ENCODE results near the gene TMEM144. TPM values are rescaled to one million over a fixed set of nuclear protein-coding genes. Genes with fewer than 3 reads are reported as not detected.

The TMEM144 gene
- total RNA-seq, 1 donor = 8.0 TPM

- no peak overlapping the region for H3K27ac ChIP-seq (ENCODE audit: low read depth, low read length)
- no peaks in the 10 kb centered on the region for H4K20me1 ChIP-seq (ENCODE audit: insufficient read depth, low read length)
- H2AFZ ChIP-seq (ENCODE audit: low read length) = no peak overlapping the region
- no peak overlapping the region for H3K4me2 ChIP-seq (ENCODE audit: insufficient read depth, low read length)
- H3K9me3 ChIP-seq (ENCODE audit: low read depth, low read length) = no peaks in the 10 kb centered on the region
- no peak for DNase-seq (ENCODE audit: insufficient read length, low spot score, missing footprints)
- peak; percentile 66 for TF ChIP-seq CTCF (IDR thresholded peaks at IDR 0.05; ENCODE audit: extremely low read depth, low read depth, low read length)
- no peaks in the 10 kb centered on the region for H3K27me3 ChIP-seq (ENCODE audit: insufficient read depth, low read length)
- H3K4me1 ChIP-seq (ENCODE audit: insufficient read depth, low read length) = peaks cover 3% of the 10 kb centered on the region
- no peaks in the 10 kb centered on the region for H3K36me3 ChIP-seq (ENCODE audit: insufficient read depth, low read length)
- H3K79me2 ChIP-seq (ENCODE audit: insufficient read depth, low read length) = no peaks in the 10 kb centered on the region
- no peak overlapping the region for H3K4me3 ChIP-seq (ENCODE audit: insufficient read depth, low read length)
Observed at GRCh38 chr4:158255727-158256324, 45.5 kb downstream of the TMEM144 start.

GRCh38 chr4:158259955-158260575 lies 49.8 kb downstream of the TMEM144 start:
- H2AFZ ChIP-seq (ENCODE audit: low read length) = peak overlapping the region; percentile 16

GRCh38 chr4:158261480-158261879 lies 51.2 kb downstream of the TMEM144 start:
- H3K27me3 ChIP-seq (ENCODE audit: insufficient read depth, low read length) = no peaks in the 10 kb centered on the region
- H3K79me2 ChIP-seq (ENCODE audit: insufficient read depth, low read length) = no peaks in the 10 kb centered on the region
- no peak for DNase-seq (ENCODE audit: insufficient read length, low spot score, missing footprints)
- no peak overlapping the region for H2AFZ ChIP-seq (ENCODE audit: low read length)
- no peak overlapping the region for H3K4me3 ChIP-seq (ENCODE audit: insufficient read depth, low read length)
- no peak for TF ChIP-seq CTCF (IDR thresholded peaks at IDR 0.05; ENCODE audit: extremely low read depth, low read depth, low read length)
- H3K4me1 ChIP-seq (ENCODE audit: insufficient read depth, low read length) = peaks cover 3% of the 10 kb centered on the region
- no peaks in the 10 kb centered on the region for H3K9me3 ChIP-seq (ENCODE audit: low read depth, low read length)
- no peak overlapping the region for H3K4me2 ChIP-seq (ENCODE audit: insufficient read depth, low read length)
- no peak overlapping the region for H3K27ac ChIP-seq (ENCODE audit: low read depth, low read length)
- H4K20me1 ChIP-seq (ENCODE audit: insufficient read depth, low read length) = no peaks in the 10 kb centered on the region
- no peaks in the 10 kb centered on the region for H3K36me3 ChIP-seq (ENCODE audit: insufficient read depth, low read length)

More at GRCh38 chr4:158259955-158260575, 49.8 kb downstream of the TMEM144 start:
- Histone ChIP-seq H3K27ac (ENCODE audit: low read depth, low read length) (no peak overlapping the region), H3K9me3 (ENCODE audit: low read depth, low read length) (no peaks in the 10 kb centered on the region), H3K36me3 (ENCODE audit: insufficient read depth, low read length) (no peaks in the 10 kb centered on the region), H3K4me2 (ENCODE audit: insufficient read depth, low read length) (peak overlapping the region; percentile 43), H3K4me1 (ENCODE audit: insufficient read depth, low read length) (peaks cover 3% of the 10 kb centered on the region), H4K20me1 (ENCODE audit: insufficient read depth, low read length) (no peaks in the 10 kb centered on the region), H3K4me3 (ENCODE audit: insufficient read depth, low read length) (no peak overlapping the region), H3K79me2 (ENCODE audit: insufficient read depth, low read length) (no peaks in the 10 kb centered on the region), H3K27me3 (ENCODE audit: insufficient read depth, low read length) (no peaks in the 10 kb centered on the region)
- peak; percentile 44 for TF ChIP-seq CTCF (IDR thresholded peaks at IDR 0.05; ENCODE audit: extremely low read depth, low read depth, low read length)
- no peak for DNase-seq (ENCODE audit: insufficient read length, low spot score, missing footprints)

- Histone ChIP-seq H3K4me2 (ENCODE audit: insufficient read depth, low read length) (no peak overlapping the region), H3K27me3 (ENCODE audit: insufficient read depth, low read length) (no peaks in the 10 kb centered on the region), H3K27ac (ENCODE audit: low read depth, low read length) (no peak overlapping the region), H4K20me1 (ENCODE audit: insufficient read depth, low read length) (no peaks in the 10 kb centered on the region), H3K36me3 (ENCODE audit: insufficient read depth, low read length) (no peaks in the 10 kb centered on the region), H3K79me2 (ENCODE audit: insufficient read depth, low read length) (no peaks in the 10 kb centered on the region), H3K9me3 (ENCODE audit: low read depth, low read length) (no peaks in the 10 kb centered on the region), H3K4me3 (ENCODE audit: insufficient read depth, low read length) (no peak overlapping the region), H2AFZ (ENCODE audit: low read length) (no peak overlapping the region), H3K4me1 (ENCODE audit: insufficient read depth, low read length) (no peaks in the 10 kb centered on the region)
- no peak for TF ChIP-seq CTCF (IDR thresholded peaks at IDR 0.05; ENCODE audit: extremely low read depth, low read depth, low read length)
- DNase-seq (ENCODE audit: insufficient read length, low spot score, missing footprints) = no peak
Observed at GRCh38 chr4:158268553-158268952, 58.3 kb downstream of the TMEM144 start.

Measured in osteoblast (primary cell).